Measurements from ENCODE around the gene HID1.

DNA sequence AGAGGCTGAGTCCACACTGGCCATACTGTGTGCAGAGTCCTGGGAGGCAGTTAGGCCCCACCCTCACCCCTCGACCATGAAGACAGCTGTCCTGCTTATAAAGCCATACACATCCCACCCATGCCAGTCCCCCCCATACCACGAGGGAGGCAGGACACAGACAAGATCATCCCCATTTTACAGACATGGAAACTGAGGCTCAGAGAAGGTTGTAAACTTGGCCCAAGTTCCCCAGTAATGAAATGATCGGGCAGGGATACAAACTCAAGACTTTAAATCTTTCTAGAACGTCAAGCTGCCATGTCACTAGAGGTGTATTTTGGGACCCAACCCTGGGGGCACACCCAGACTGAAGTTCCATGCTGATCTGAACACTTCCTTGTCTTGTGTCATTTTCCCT is 16.5 kb downstream of the HID1 start:
- no peak for TF ChIP-seq CTCF (IDR thresholded peaks at IDR 0.05)
- TF ChIP-seq EZH2phosphoT487 (IDR thresholded peaks at IDR 0.05) = no peak
